SH-SY5Y (cell line): ENCODE data around the gene CFAP141.

Experiments used
- GATA2 ChIP-seq: IDR thresholded peaks from 2 replicates; pipeline ENCODE4 v1.6.1; 2011; ENCODE audit warnings: mild to moderate bottlenecking, low read depth, low read length
- GATA3 ChIP-seq: IDR thresholded peaks from 2 replicates; pipeline ENCODE4 v1.6.1; 2011; ENCODE audit warnings: low read depth, mild to moderate bottlenecking, low read length, moderate library complexity

CFAP141 gene

GRCh38 chr1:154158307-154159125, 47.6 kb downstream of the CFAP141 start:
- TF ChIP-seq GATA2, result no peak
- TF ChIP-seq GATA3, result no peak

- TF ChIP-seq GATA3 (no peak), GATA2 (no peak)
Measured at GRCh38 chr1:154157520-154158306, 48.4 kb downstream of the CFAP141 start.

GRCh38 chr1:154155251-154155650, 50.9 kb downstream of the CFAP141 start:
- no peak for TF ChIP-seq GATA3
- TF ChIP-seq GATA2, result no peak

- TF ChIP-seq GATA3 (no peak), GATA2 (no peak)
Measured at GRCh38 chr1:154154534-154155191, 51.5 kb downstream of the CFAP141 start, which contains the start of gene NUP210L. TSS of gene NUP210L (minus strand) at chr1:154155073.

- TF ChIP-seq GATA2 (no peak), GATA3 (no peak)
Measured at GRCh38 chr1:154154053-154154452, 52.1 kb downstream of the CFAP141 start.

- TF ChIP-seq GATA3, result no peak
- TF ChIP-seq GATA2, result no peak
Measured at GRCh38 chr1:154151311-154151710, 54.8 kb downstream of the CFAP141 start.
